SK-N-SH (cell line): Measurements from ENCODE around the gene JAG2.

Experiments
- ELF1 ChIP-seq: IDR thresholded peaks from 2 replicates; pipeline ENCODE4 v1.4.0; 2012
- EP300 ChIP-seq, 2 experiments: IDR thresholded peaks; 2 replicates each; pipeline versions ENCODE4 v1.4.0 to v1.6.1; 2012; ENCODE audit warnings: borderline replicate concordance in 1 of 2, low read depth in 1 of 2, low read length in 1 of 2
- JUND ChIP-seq: IDR thresholded peaks from 2 replicates; pipeline ENCODE4 v1.4.0; 2012
- POLR2AphosphoS5 ChIP-seq: IDR thresholded peaks from 2 replicates; pipeline ENCODE4 v1.6.1; 2012; ENCODE audit warnings: low read depth, low read length
- RAD21 ChIP-seq: IDR thresholded peaks from 2 replicates; pipeline ENCODE4 v1.6.1; 2012; ENCODE audit warnings: mild to moderate bottlenecking, low read length
- SMC3 ChIP-seq: IDR thresholded peaks from 2 replicates; pipeline ENCODE4 v1.6.1; 2012; ENCODE audit warnings: low read depth, low read length, improper control_type of control experiment
- YY1 ChIP-seq: IDR thresholded peaks from 2 replicates; pipeline ENCODE4 v1.4.0; 2012; ENCODE audit warnings: low read depth, mild to moderate bottlenecking
- TF ChIP-seq, protein P1 (sequence below): fragments of 200-600 bp; sonication (generic); IDR thresholded peaks from 2 replicates; pipeline ENCODE4 v1.6.1; 2017; ENCODE audit warnings: antibody characterized with exemption, mild to moderate bottlenecking, moderate library complexity
- TF ChIP-seq, protein P2 (sequence below): IDR thresholded peaks from 2 replicates; pipeline ENCODE4 v1.4.0; 2012; ENCODE audit warnings: low read depth, borderline replicate concordance
- TF ChIP-seq, protein P3 (sequence below): IDR thresholded peaks from 2 replicates; pipeline ENCODE4 v1.4.0; 2012; ENCODE audit warnings: low read depth
- TF ChIP-seq, protein P4 (sequence below): fragments of 150-350 bp; IDR thresholded peaks from 2 replicates; pipeline ENCODE4 v1.6.1; 2017; ENCODE audit warnings: antibody characterized with exemption, low read length, low read depth, borderline replicate concordance

DNA sequence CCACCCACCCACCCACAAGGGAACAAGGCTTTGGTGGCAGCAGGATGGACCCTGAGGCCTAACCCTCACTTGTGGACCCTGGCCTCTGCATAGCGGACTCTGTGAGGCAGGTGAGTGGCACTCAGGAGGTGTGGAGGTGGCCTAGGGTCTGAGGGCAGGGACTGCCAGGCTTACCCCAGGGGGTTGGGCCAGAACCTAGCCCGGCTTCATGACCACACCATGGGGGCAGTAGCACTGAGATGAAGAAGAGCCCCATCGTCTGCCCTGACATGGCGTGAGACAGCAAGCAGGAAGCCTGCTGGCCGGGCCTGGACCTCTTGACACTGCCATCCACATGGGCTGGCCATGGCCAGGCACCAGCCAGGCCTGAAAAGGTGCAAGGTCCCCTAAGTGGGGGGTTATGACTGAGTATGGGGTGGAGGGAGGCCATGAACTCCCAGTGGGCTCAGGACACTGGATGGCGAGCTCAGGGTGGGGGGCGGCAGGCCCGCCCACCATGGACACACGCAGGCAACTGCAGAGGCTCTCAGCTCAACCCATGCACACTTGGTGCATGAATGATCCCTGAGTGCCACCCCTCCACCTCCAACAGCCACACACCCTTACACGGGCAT is 29.3 kb downstream of the JAG2 start:
- TF ChIP-seq, protein P1, sequence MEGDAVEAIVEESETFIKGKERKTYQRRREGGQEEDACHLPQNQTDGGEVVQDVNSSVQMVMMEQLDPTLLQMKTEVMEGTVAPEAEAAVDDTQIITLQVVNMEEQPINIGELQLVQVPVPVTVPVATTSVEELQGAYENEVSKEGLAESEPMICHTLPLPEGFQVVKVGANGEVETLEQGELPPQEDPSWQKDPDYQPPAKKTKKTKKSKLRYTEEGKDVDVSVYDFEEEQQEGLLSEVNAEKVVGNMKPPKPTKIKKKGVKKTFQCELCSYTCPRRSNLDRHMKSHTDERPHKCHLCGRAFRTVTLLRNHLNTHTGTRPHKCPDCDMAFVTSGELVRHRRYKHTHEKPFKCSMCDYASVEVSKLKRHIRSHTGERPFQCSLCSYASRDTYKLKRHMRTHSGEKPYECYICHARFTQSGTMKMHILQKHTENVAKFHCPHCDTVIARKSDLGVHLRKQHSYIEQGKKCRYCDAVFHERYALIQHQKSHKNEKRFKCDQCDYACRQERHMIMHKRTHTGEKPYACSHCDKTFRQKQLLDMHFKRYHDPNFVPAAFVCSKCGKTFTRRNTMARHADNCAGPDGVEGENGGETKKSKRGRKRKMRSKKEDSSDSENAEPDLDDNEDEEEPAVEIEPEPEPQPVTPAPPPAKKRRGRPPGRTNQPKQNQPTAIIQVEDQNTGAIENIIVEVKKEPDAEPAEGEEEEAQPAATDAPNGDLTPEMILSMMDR = no peak
- TF ChIP-seq JUND (no peak), RAD21 (no peak), SMC3 (no peak), YY1 (no peak), POLR2AphosphoS5 (no peak), ELF1 (no peak), EP300 (IDR thresholded peaks at IDR 0.05; ENCODE audit: borderline replicate concordance in 1 of 2, low read depth in 1 of 2, low read length in 1 of 2) (no peak)
- TF ChIP-seq, protein P2, sequence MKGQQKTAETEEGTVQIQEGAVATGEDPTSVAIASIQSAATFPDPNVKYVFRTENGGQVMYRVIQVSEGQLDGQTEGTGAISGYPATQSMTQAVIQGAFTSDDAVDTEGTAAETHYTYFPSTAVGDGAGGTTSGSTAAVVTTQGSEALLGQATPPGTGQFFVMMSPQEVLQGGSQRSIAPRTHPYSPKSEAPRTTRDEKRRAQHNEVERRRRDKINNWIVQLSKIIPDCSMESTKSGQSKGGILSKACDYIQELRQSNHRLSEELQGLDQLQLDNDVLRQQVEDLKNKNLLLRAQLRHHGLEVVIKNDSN = no peak
- TF ChIP-seq, protein P3, sequence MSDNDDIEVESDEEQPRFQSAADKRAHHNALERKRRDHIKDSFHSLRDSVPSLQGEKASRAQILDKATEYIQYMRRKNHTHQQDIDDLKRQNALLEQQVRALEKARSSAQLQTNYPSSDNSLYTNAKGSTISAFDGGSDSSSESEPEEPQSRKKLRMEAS = no peak
- TF ChIP-seq, protein P4, sequence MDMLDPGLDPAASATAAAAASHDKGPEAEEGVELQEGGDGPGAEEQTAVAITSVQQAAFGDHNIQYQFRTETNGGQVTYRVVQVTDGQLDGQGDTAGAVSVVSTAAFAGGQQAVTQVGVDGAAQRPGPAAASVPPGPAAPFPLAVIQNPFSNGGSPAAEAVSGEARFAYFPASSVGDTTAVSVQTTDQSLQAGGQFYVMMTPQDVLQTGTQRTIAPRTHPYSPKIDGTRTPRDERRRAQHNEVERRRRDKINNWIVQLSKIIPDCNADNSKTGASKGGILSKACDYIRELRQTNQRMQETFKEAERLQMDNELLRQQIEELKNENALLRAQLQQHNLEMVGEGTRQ = no peak
